Naive thymus-derived CD4-positive, alpha-beta T cell (primary cell): ENCODE measurements around the gene CKMT2. TPM values are rescaled to one million over a fixed set of nuclear protein-coding genes. Genes with fewer than 3 reads are reported as not detected.
A peak's percentile ranks its signal among the peaks of the same experiment; 100 is the strongest.

Experiments used
- ATAC-seq: fragments of 150-1000 bp; cut with Tn5 transposase; 2 replicates; pipeline ENCODE4 v1.10.0; 2021; ENCODE audit warnings: mild to moderate bottlenecking, moderate library complexity
- CTCF ChIA-PET: fragments of 350-600 bp; sonication (Branson Sonifier 250); formaldehyde crosslinking; loops from one replicate; lab custom pipeline; 2021; ENCODE audit warnings: antibody characterized with exemption; lab: Charles Lee
- POLR2A ChIA-PET: fragments of 350-600 bp; sonication (Branson Sonifier 250); formaldehyde crosslinking; loops from one replicate; lab custom pipeline; 2021; ENCODE audit warnings: antibody characterized with exemption, inconsistent platforms; lab: Charles Lee
- DNase-seq, 9 donors: peaks; one replicate each; pipeline versions ENCODE4 v3.0.0 to v3.0.0-alpha.2; 2020 to 2022; ENCODE audit warnings: mixed read lengths in 1 of 9
- H3K27ac ChIP-seq: one replicate; pipeline ENCODE4 v1.7.0; 2013; ENCODE audit warnings: mild to moderate bottlenecking, low read depth, low read length, moderate library complexity
- H3K27me3 ChIP-seq, 2 donors: one replicate each; pipeline ENCODE4 v1.7.0; 2013; ENCODE audit warnings: low read length in 2 of 2, mild to moderate bottlenecking in 2 of 2, moderate library complexity in 2 of 2; ENCODE audit not compliant: control insufficient read depth in 2 of 2, insufficient read depth in 2 of 2
- H3K36me3 ChIP-seq, 3 experiments: 1 replicate in 2 of 3; 2 replicates in 1 of 3; pipeline ENCODE4 v1.7.0; 2013; ENCODE audit warnings: low read length in 3 of 3, mild to moderate bottlenecking in 3 of 3, moderate library complexity in 1 of 3; ENCODE audit not compliant: insufficient read depth in 3 of 3, control insufficient read depth in 2 of 3
- H3K4me1 ChIP-seq, 2 donors: one replicate each; pipeline ENCODE4 v1.7.0; 2013; ENCODE audit warnings: low read length in 2 of 2, mild to moderate bottlenecking in 2 of 2, moderate library complexity in 1 of 2; ENCODE audit not compliant: control insufficient read depth in 2 of 2, insufficient read depth in 2 of 2
- H3K4me3 ChIP-seq: 2 replicates; pipeline ENCODE4 v1.7.0; 2013; ENCODE audit warnings: mild to moderate bottlenecking, low read length
- H3K9me3 ChIP-seq, 3 experiments: 1 replicate in 2 of 3; 2 replicates in 1 of 3; pipeline ENCODE4 v1.7.0; 2013; ENCODE audit warnings: low read length in 3 of 3; ENCODE audit not compliant: control insufficient read depth in 2 of 3
- H3K27ac Mint-ChIP-seq, 9 donors: one replicate each; pipeline ENCODE4 v1.8.0; 2020 to 2022; ENCODE audit warnings: mixed read lengths in 9 of 9, mild to moderate bottlenecking in 8 of 9, moderate library complexity in 5 of 9, inconsistent platforms in 2 of 9
- H3K27me3 Mint-ChIP-seq, 5 donors: one replicate each; pipeline ENCODE4 v1.8.0; 2021 to 2022; ENCODE audit warnings: mixed read lengths in 5 of 5, mild to moderate bottlenecking in 1 of 5
- H3K36me3 Mint-ChIP-seq, 5 donors: one replicate each; pipeline ENCODE4 v1.8.0; 2020 to 2022; ENCODE audit warnings: mixed read lengths in 5 of 5, mild to moderate bottlenecking in 3 of 5, inconsistent platforms in 1 of 5
- H3K4me1 Mint-ChIP-seq, 7 donors: one replicate each; pipeline ENCODE4 v1.8.0; 2020 to 2022; ENCODE audit warnings: mixed read lengths in 7 of 7, mild to moderate bottlenecking in 3 of 7, inconsistent platforms in 1 of 7
- H3K4me3 Mint-ChIP-seq, 10 donors: one replicate each; pipeline ENCODE4 v1.8.0; 2020 to 2022; ENCODE audit warnings: mild to moderate bottlenecking in 10 of 10, mixed read lengths in 10 of 10, moderate library complexity in 6 of 10, inconsistent platforms in 2 of 10
- H3K9me3 Mint-ChIP-seq, 11 donors: one replicate each; pipeline ENCODE4 v1.8.0; 2020 to 2022; ENCODE audit warnings: mixed read lengths in 11 of 11, mild to moderate bottlenecking in 4 of 11, inconsistent platforms in 1 of 11, moderate library complexity in 1 of 11
- intact Hi-C, 2 donors: fragments of 100-400 bp; cut with micrococcal nuclease; formaldehyde crosslinking; loops; one replicate each; pipeline ENCODE4 v1.15.1; 2023
- polyA plus RNA-seq, 2 donors: library from polyadenylated mRNA; unstranded; fragments of 300-500 nt; fragmentation: Illumina TruSeq; gene quantifications; one replicate each; pipeline ENCODE4 v1.2.3, GENCODE V29; 2021
- total RNA-seq, 6 experiments: library from RNA in 5 of 6; stranded (reverse) in 5 of 6; gene quantifications; 1 replicate in 5 of 6; 2 replicates in 1 of 6; pipeline ENCODE4 v1.2.3 and lab custom pipeline; 2021 to 2026

Gene CKMT2
- total and polyA plus RNA-seq, 7 experiments from 2014 or later, result not detected

DNA sequence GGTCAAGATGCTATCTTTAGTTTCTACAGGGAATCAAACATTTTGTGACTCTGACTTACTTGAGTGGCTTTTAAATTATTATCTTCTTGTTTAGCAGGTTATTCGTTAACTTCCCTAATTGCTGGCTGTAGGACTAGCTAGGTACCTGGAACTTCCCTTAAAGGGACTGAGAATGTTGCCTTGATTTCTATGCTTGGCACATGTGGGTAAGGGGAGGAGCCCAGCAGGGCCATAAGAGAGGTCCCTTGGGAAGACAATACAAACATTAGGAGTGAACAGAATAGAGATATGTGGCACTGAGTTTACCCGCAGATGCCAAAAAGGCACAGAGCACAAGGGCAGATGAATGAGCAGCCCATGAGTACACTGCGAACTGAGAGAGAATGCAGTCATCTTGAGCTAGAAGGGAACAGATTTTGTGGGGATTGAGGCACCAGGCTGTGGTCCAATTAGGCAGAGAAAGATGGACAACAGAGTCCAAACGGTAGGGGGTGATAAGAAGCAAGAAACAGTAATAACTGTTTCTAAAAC lies 9.8 kb downstream of the CKMT2 start:
- Histone ChIP-seq H3K27ac (no peak overlapping the region), H3K4me1 (no peaks in the 10 kb centered on the region), H3K27me3 (no peaks in the 10 kb centered on the region), H3K36me3 (no peaks in the 10 kb centered on the region), H3K4me3 (no peak overlapping the region), H3K9me3 (no peaks in the 10 kb centered on the region)
- Mint-ChIP-seq H3K4me1 (peaks cover 0 to 11% (median 0%) of the 10 kb centered on the region in 7 donors), H3K27ac (peak overlapping the region in 1 of 9 donors; percentile 64), H3K36me3 (peaks cover 0 to 9% (median 3%) of the 10 kb centered on the region in 5 donors), H3K9me3 (peaks cover 0 to 3% (median 0%) of the 10 kb centered on the region in 11 donors), H3K4me3 (no peak overlapping the region), H3K27me3 (no peaks in the 10 kb centered on the region)
- intact Hi-C loops, result loop anchor here in 1 of 2 donors (10.0 kb wide), 1 partner anchor 52 kb away; no protein-coding TSS in a partner anchor
- ChIA-PET CTCF (no interaction called here), POLR2A (interaction anchor here (1.0 kb wide), 1 partner anchor 10 kb away, joined by 3 read pairs; no protein-coding TSS in a partner anchor)
- no peak for ATAC-seq
- DNase-seq, result no peak

GRCh38 chr5:81244451-81244850 lies 11.3 kb downstream of the CKMT2 start:
- no peak overlapping the region for H3K4me3 ChIP-seq
- Mint-ChIP-seq H3K4me3 (no peak overlapping the region), H3K9me3 (no peaks in the 10 kb centered on the region), H3K27me3 (no peaks in the 10 kb centered on the region), H3K27ac (no peak overlapping the region), H3K36me3 (peaks cover 0 to 9% (median 0%) of the 10 kb centered on the region in 5 donors), H3K4me1 (peaks cover 0 to 6% (median 0%) of the 10 kb centered on the region in 7 donors)
- no peak overlapping the region for H3K27ac ChIP-seq
- ATAC-seq, result no peak
- CTCF ChIA-PET, result no interaction called here
- intact Hi-C loops, result loop anchor here in 1 of 2 donors (10.0 kb wide), 1 partner anchor 50 kb away; no protein-coding TSS in a partner anchor
- no peaks in the 10 kb centered on the region for H3K36me3 ChIP-seq
- H3K9me3 ChIP-seq, result no peaks in the 10 kb centered on the region
- no peaks in the 10 kb centered on the region for H3K4me1 ChIP-seq
- no peak for DNase-seq
- no peaks in the 10 kb centered on the region for H3K27me3 ChIP-seq
- POLR2A ChIA-PET, result no interaction called here

DNA sequence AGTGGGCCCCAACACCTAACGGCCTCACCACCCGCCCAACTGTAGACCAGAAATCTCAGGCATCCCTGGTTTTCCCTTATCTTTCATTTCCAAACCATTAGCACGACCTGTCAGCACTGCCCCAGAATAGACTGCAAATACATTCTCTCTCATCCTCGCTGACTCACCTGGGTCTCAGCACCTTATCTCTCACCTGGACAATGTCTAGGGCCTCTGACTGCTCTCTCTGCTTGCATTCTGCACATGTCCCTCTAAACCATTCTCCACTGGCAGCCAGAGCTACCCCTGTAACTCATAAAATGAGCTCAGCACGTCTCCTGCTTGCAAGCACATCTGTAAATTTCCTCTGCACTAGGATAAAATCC lies 12.7 kb downstream of the CKMT2 start:
- Mint-ChIP-seq H3K4me1 (peaks cover 0 to 6% (median 0%) of the 10 kb centered on the region in 7 donors), H3K9me3 (peaks cover 0 to 1% (median 0%) of the 10 kb centered on the region in 11 donors), H3K4me3 (no peak overlapping the region), H3K27me3 (no peaks in the 10 kb centered on the region), H3K36me3 (peaks cover 0 to 21% (median 5%) of the 10 kb centered on the region in 5 donors), H3K27ac (no peak overlapping the region)
- Histone ChIP-seq H3K36me3 (no peaks in the 10 kb centered on the region), H3K4me3 (no peak overlapping the region), H3K4me1 (no peaks in the 10 kb centered on the region), H3K9me3 (no peaks in the 10 kb centered on the region), H3K27ac (no peak overlapping the region), H3K27me3 (no peaks in the 10 kb centered on the region)
- no peak for ATAC-seq
- ChIA-PET CTCF (no interaction called here), POLR2A (no interaction called here)
- no peak for DNase-seq
- intact Hi-C loops, result loop anchor here in 1 of 2 donors (10.0 kb wide), 1 partner anchor 49 kb away; no protein-coding TSS in a partner anchor

DNA sequence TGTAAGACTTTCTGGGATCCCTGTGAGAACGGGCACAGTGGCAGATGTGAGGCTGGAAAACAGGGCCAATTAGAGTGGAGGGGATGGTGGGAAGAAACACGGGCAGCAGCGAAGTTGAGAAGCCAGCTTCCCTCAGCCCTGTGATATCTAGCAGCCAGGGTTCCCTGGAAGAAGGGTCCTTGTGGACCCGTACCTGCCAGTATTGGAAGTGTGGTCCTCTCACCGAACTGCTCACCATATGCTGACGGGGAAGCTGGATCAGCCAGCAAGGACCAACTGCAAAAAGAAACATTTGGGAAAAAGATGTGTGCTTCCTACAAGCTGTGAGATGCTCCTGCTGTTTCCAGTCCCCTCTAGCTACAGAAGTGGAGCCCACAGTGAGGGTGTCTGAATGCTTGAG lies 13.6 kb downstream of the CKMT2 start:
- DNase-seq, result no peak
- Mint-ChIP-seq H3K9me3 (peaks cover 0 to 1% (median 0%) of the 10 kb centered on the region in 11 donors), H3K27ac (no peak overlapping the region), H3K36me3 (peaks cover 0 to 27% (median 7%) of the 10 kb centered on the region in 5 donors), H3K27me3 (no peaks in the 10 kb centered on the region), H3K4me1 (peaks cover 0 to 6% (median 0%) of the 10 kb centered on the region in 7 donors), H3K4me3 (no peak overlapping the region)
- Histone ChIP-seq H3K36me3 (no peaks in the 10 kb centered on the region), H3K9me3 (no peaks in the 10 kb centered on the region), H3K27ac (no peak overlapping the region), H3K27me3 (no peaks in the 10 kb centered on the region), H3K4me3 (no peak overlapping the region), H3K4me1 (no peaks in the 10 kb centered on the region)
- intact Hi-C loops, result loop anchor here in 1 of 2 donors (10.0 kb wide), 1 partner anchor 48 kb away; no protein-coding TSS in a partner anchor
- ATAC-seq, result no peak
- POLR2A ChIA-PET, result no interaction called here
- CTCF ChIA-PET, result no interaction called here

DNA sequence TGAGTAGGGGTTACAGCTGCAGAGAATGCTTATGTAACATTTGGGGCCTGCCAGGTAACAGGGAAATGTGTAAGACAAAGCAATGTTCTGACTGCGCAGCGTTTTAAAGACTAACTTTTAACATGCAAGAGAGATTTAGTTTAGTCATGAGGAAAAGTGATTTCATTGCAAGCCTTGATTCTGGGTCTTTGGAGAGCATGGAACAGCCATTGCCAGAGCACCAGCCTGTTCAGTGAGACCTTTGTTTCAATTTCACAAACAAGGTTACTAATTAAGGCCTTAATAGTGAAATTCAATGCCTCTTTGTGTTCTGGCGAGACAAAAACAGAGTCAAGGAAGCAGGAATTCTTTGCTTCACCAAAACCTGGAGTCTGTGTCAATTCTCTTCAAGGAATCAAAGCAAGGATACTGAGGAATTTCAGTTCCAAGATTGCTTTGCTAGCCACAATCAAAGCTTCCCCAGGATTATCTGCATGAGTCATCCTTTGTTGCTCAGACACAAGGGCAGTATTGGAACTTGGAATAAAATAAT lies 14.4 kb downstream of the CKMT2 start:
- no peak for DNase-seq
- no peak for ATAC-seq
- no peaks in the 10 kb centered on the region for H3K36me3 ChIP-seq
- H3K4me1 Mint-ChIP-seq, result peaks cover 0 to 6% (median 0%) of the 10 kb centered on the region in 7 donors
- intact Hi-C loops, result loop anchor here in 1 of 2 donors (10.0 kb wide), 1 partner anchor 47 kb away; no protein-coding TSS in a partner anchor
- H3K27ac Mint-ChIP-seq, result peak overlapping the region in 2 of 9 donors; percentile 4 to 38
- H3K9me3 Mint-ChIP-seq, result peaks cover 0 to 1% (median 0%) of the 10 kb centered on the region in 11 donors
- ChIA-PET CTCF (no interaction called here), POLR2A (no interaction called here)
- H3K4me1 ChIP-seq, result no peaks in the 10 kb centered on the region
- H3K36me3 Mint-ChIP-seq, result peaks cover 0 to 31% (median 12%) of the 10 kb centered on the region in 5 donors
- no peak overlapping the region for H3K4me3 ChIP-seq
- H3K27me3 Mint-ChIP-seq, result no peaks in the 10 kb centered on the region
- no peaks in the 10 kb centered on the region for H3K9me3 ChIP-seq
- no peak overlapping the region for H3K27ac ChIP-seq
- no peaks in the 10 kb centered on the region for H3K27me3 ChIP-seq
- no peak overlapping the region for H3K4me3 Mint-ChIP-seq

DNA sequence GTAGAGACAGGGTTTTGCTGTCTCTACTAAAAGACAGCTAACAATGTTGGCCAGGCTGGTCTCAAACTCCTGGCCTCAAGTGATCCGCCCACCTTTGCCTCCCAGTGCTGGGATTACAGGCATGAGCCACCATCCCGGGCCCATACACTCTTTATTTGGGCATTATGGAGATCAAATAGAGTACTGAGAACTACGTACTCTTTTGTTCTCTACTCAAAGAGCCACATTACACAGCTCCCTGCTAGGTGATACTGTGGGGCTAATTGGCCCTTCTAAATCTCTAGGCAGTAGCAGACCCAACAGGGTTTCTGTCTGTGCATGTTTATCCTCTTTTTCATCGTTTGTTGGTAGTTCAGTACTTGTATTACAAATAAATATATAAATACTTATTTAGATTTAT lies 16.1 kb downstream of the CKMT2 start:
- Histone ChIP-seq H3K4me1 (no peaks in the 10 kb centered on the region), H3K36me3 (no peaks in the 10 kb centered on the region), H3K4me3 (no peak overlapping the region), H3K9me3 (no peaks in the 10 kb centered on the region), H3K27ac (no peak overlapping the region), H3K27me3 (no peaks in the 10 kb centered on the region)
- ChIA-PET CTCF (interaction anchor here (0.6 kb wide), 1 partner anchor 53 kb away, joined by 4 read pairs; no protein-coding TSS in a partner anchor), POLR2A (interaction anchor here (0.6 to 0.7 kb wide), 2 partner anchors 46 to 52 kb away, joined by 3 read pairs; partner anchors contain the start of gene ZCCHC9)
- H3K36me3 Mint-ChIP-seq, result peaks cover 0 to 43% (median 19%) of the 10 kb centered on the region in 5 donors
- peaks cover 0 to 6% (median 0%) of the 10 kb centered on the region in 7 donors for H3K4me1 Mint-ChIP-seq
- DNase-seq (no peak), ATAC-seq (no peak)
- intact Hi-C loops, result loop anchor here in 1 of 2 donors (10.0 kb wide), 1 partner anchor 46 kb away; no protein-coding TSS in a partner anchor
- H3K27me3 Mint-ChIP-seq, result no peaks in the 10 kb centered on the region
- H3K9me3 Mint-ChIP-seq, result peaks cover 0 to 1% (median 0%) of the 10 kb centered on the region in 11 donors
- no peak overlapping the region for H3K4me3 Mint-ChIP-seq
- no peak overlapping the region for H3K27ac Mint-ChIP-seq
